Measurements from ENCODE around the gene HAND2. TPM values are rescaled to one million over a fixed set of nuclear protein-coding genes. Genes with fewer than 3 reads are reported as not detected.

The HAND2 gene
- total and polyA plus RNA-seq, 5 experiments from 2014 or later: not detected

GRCh38 chr4:173514641-173515217, 15.3 kb downstream of the HAND2 start:
- ATAC-seq (no peak), DNase-seq (no peak)
- Mint-ChIP-seq H3K27me3 (peaks cover 65 to 95% (median 84%) of the 10 kb centered on the region in 5 donors), H3K4me3 (no peak overlapping the region), H3K9me3 (peaks cover 0 to 24% (median 15%) of the 10 kb centered on the region in 9 donors), H3K27ac (no peak overlapping the region), H3K36me3 (peaks cover 3 to 32% (median 3%) of the 10 kb centered on the region in 3 donors), H3K4me1 (peaks cover 6 to 19% (median 12%) of the 10 kb centered on the region in 4 donors)
- POLR2A ChIA-PET: no interaction called here

GRCh38 chr4:173513651-173514050, 16.4 kb downstream of the HAND2 start:
- Mint-ChIP-seq H3K4me3 (no peak overlapping the region), H3K27ac (no peak overlapping the region), H3K4me1 (peaks cover 8 to 19% (median 14%) of the 10 kb centered on the region in 4 donors), H3K9me3 (peaks cover 0 to 23% (median 12%) of the 10 kb centered on the region in 9 donors), H3K27me3 (peaks cover 62 to 95% (median 80%) of the 10 kb centered on the region in 5 donors), H3K36me3 (peaks cover 3 to 26% (median 3%) of the 10 kb centered on the region in 3 donors)
- ATAC-seq: no peak
- POLR2A ChIA-PET: no interaction called here
- no peak for DNase-seq

GRCh38 chr4:173511787-173512361, 18.2 kb downstream of the HAND2 start:
- Mint-ChIP-seq H3K27ac (no peak overlapping the region), H3K4me3 (no peak overlapping the region), H3K36me3 (peaks cover 6 to 28% (median 12%) of the 10 kb centered on the region in 3 donors), H3K4me1 (peaks cover 14 to 29% (median 27%) of the 10 kb centered on the region in 4 donors), H3K27me3 (peaks cover 67 to 98% (median 84%) of the 10 kb centered on the region in 5 donors), H3K9me3 (peaks cover 0 to 27% (median 13%) of the 10 kb centered on the region in 9 donors)
- DNase-seq (no peak), ATAC-seq (no peak)
- POLR2A ChIA-PET: no interaction called here

GRCh38 chr4:173509036-173510001, 20.7 kb downstream of the HAND2 start:
- DNase-seq (no peak), ATAC-seq (peak; percentile 32 to 37)
- Mint-ChIP-seq H3K27ac (peak overlapping the region in 2 of 10 donors; percentile 19 to 24), H3K4me3 (peak overlapping the region; percentile 73 to 86 (median 82)), H3K9me3 (peaks cover 0 to 29% (median 5%) of the 10 kb centered on the region in 9 donors), H3K36me3 (peaks cover 3 to 11% (median 9%) of the 10 kb centered on the region in 3 donors), H3K4me1 (peaks cover 14 to 42% (median 38%) of the 10 kb centered on the region in 4 donors), H3K27me3 (peaks cover 66 to 98% (median 84%) of the 10 kb centered on the region in 5 donors)
- POLR2A ChIA-PET: no interaction called here

- no peak for ATAC-seq
- peaks cover 69 to 100% (median 85%) of the 10 kb centered on the region in 5 donors for H3K27me3 Mint-ChIP-seq
Observed at GRCh38 chr4:173508386-173509035, 21.5 kb downstream of the HAND2 start.

GRCh38 chr4:173507471-173508385, 22.3 kb downstream of the HAND2 start:
- Mint-ChIP-seq H3K36me3 (peaks cover 3 to 11% (median 9%) of the 10 kb centered on the region in 3 donors), H3K4me3 (peak overlapping the region; percentile 42 to 86 (median 80)), H3K27ac (peak overlapping the region in 3 of 10 donors; percentile 22 to 82 (median 29)), H3K27me3 (peaks cover 67 to 100% (median 85%) of the 10 kb centered on the region in 5 donors), H3K4me1 (peaks cover 19 to 42% (median 38%) of the 10 kb centered on the region in 4 donors), H3K9me3 (peaks cover 0 to 29% (median 5%) of the 10 kb centered on the region in 9 donors)
- DNase-seq (no peak), ATAC-seq (no peak)
- POLR2A ChIA-PET: no interaction called here

More at GRCh38 chr4:173508386-173509035, 21.5 kb downstream of the HAND2 start:
- peak overlapping the region in 2 of 10 donors; percentile 18 to 24 for H3K27ac Mint-ChIP-seq
- peak overlapping the region; percentile 71 to 86 (median 80) for H3K4me3 Mint-ChIP-seq
- H3K36me3 Mint-ChIP-seq: peaks cover 3 to 11% (median 9%) of the 10 kb centered on the region in 3 donors
- POLR2A ChIA-PET: no interaction called here
- DNase-seq: no peak
- H3K9me3 Mint-ChIP-seq: peaks cover 0 to 29% (median 5%) of the 10 kb centered on the region in 9 donors
- peaks cover 16 to 42% (median 38%) of the 10 kb centered on the region in 4 donors for H3K4me1 Mint-ChIP-seq

- POLR2A ChIA-PET: no interaction called here
- DNase-seq (no peak), ATAC-seq (peak; percentile 39 to 48)
- Mint-ChIP-seq H3K4me3 (peak overlapping the region; percentile 51 to 86 (median 70)), H3K9me3 (peaks cover 0 to 32% (median 5%) of the 10 kb centered on the region in 9 donors), H3K27me3 (peaks cover 67 to 100% (median 83%) of the 10 kb centered on the region in 5 donors), H3K27ac (peak overlapping the region in 1 of 10 donors; percentile 14), H3K4me1 (peaks cover 19 to 44% (median 43%) of the 10 kb centered on the region in 4 donors), H3K36me3 (peaks cover 3 to 11% (median 9%) of the 10 kb centered on the region in 3 donors)
Observed at GRCh38 chr4:173506597-173507211, 23.3 kb downstream of the HAND2 start.

- H3K4me1 Mint-ChIP-seq: peaks cover 19 to 50% (median 49%) of the 10 kb centered on the region in 4 donors
- peak overlapping the region; percentile 51 to 86 (median 70) for H3K4me3 Mint-ChIP-seq
- ATAC-seq (peak; percentile 40 to 46), DNase-seq (peak in 2 of 10 donors; percentile 11 to 20)
- H3K27me3 Mint-ChIP-seq: peaks cover 70 to 100% (median 83%) of the 10 kb centered on the region in 5 donors
- POLR2A ChIA-PET: no interaction called here
- H3K9me3 Mint-ChIP-seq: peaks cover 0 to 35% (median 7%) of the 10 kb centered on the region in 9 donors
- H3K27ac Mint-ChIP-seq: peak overlapping the region in 1 of 10 donors; percentile 18
- peaks cover 4 to 11% (median 10%) of the 10 kb centered on the region in 3 donors for H3K36me3 Mint-ChIP-seq
Observed at GRCh38 chr4:173505924-173506518, 24.0 kb downstream of the HAND2 start.

- H3K9me3 Mint-ChIP-seq: peaks cover 0 to 35% (median 8%) of the 10 kb centered on the region in 9 donors
- H3K4me1 Mint-ChIP-seq: peaks cover 19 to 56% (median 52%) of the 10 kb centered on the region in 4 donors
- H3K27ac Mint-ChIP-seq: no peak overlapping the region
- POLR2A ChIA-PET: no interaction called here
- no peak for DNase-seq
- peaks cover 9 to 16% (median 10%) of the 10 kb centered on the region in 3 donors for H3K36me3 Mint-ChIP-seq
- ATAC-seq: no peak
- peaks cover 67 to 99% (median 84%) of the 10 kb centered on the region in 5 donors for H3K27me3 Mint-ChIP-seq
- no peak overlapping the region for H3K4me3 Mint-ChIP-seq
Observed at GRCh38 chr4:173504181-173504503, 25.9 kb downstream of the HAND2 start.

GRCh38 chr4:173503330-173504180, 26.5 kb downstream of the HAND2 start:
- H3K4me3 Mint-ChIP-seq: no peak overlapping the region

More at GRCh38 chr4:173503330-173504180, 26.5 kb downstream of the HAND2 start:
- H3K27ac Mint-ChIP-seq: no peak overlapping the region
- H3K4me1 Mint-ChIP-seq: peaks cover 15 to 50% (median 46%) of the 10 kb centered on the region in 4 donors
- peaks cover 9 to 16% (median 10%) of the 10 kb centered on the region in 3 donors for H3K36me3 Mint-ChIP-seq
- no peak for DNase-seq
- POLR2A ChIA-PET: no interaction called here
- peaks cover 66 to 99% (median 81%) of the 10 kb centered on the region in 5 donors for H3K27me3 Mint-ChIP-seq
- no peak for ATAC-seq
- peaks cover 0 to 35% (median 8%) of the 10 kb centered on the region in 9 donors for H3K9me3 Mint-ChIP-seq

Measured in naive thymus-derived CD8-positive, alpha-beta T cell (primary cell).